GM23338 (cell line): ENCODE measurements around the gene ARHGAP36. TPM values are rescaled to one million over a fixed set of nuclear protein-coding genes. Genes with fewer than 3 reads are reported as not detected.

Source experiments
- ATAC-seq: fragments of 200-7000 bp; cut with Tn5 transposase; 3 replicates; pipeline ENCODE4 v1.9.1; 2020
- DNase-seq: peaks from one replicate; pipeline ENCODE4 v3.0.0-alpha.2; 2015; ENCODE audit warnings: low spot score
- H2AFZ ChIP-seq: fragments of 200-600 bp; sonication (generic); 2 replicates; pipeline ENCODE4 v1.8.0; 2016; ENCODE audit warnings: antibody characterized with exemption, mild to moderate bottlenecking, moderate library complexity
- H3F3A ChIP-seq: fragments of 200-600 bp; sonication (generic); replicated peaks from 2 replicates; pipeline ENCODE4 v1.8.0; 2017; ENCODE audit warnings: antibody characterized with exemption, mixed run types, low read depth
- H3K27ac ChIP-seq: fragments of 200-600 bp; sonication (generic); 2 replicates; pipeline ENCODE4 v1.6.1; 2016; ENCODE audit warnings: low read depth
- H3K27me3 ChIP-seq: fragments of 200-600 bp; sonication (generic); 2 replicates; pipeline ENCODE4 v1.8.0; 2016; ENCODE audit warnings: mild to moderate bottlenecking, mixed run types, moderate library complexity; ENCODE audit not compliant: insufficient read depth
- H3K36me3 ChIP-seq: fragments of 200-600 bp; sonication (generic); 2 replicates; pipeline ENCODE4 v1.8.0; 2016; ENCODE audit warnings: mild to moderate bottlenecking; ENCODE audit not compliant: insufficient read depth
- H3K4me1 ChIP-seq: fragments of 200-600 bp; sonication (generic); 2 replicates; pipeline ENCODE4 v1.8.0; 2016; ENCODE audit warnings: mild to moderate bottlenecking, moderate library complexity; ENCODE audit not compliant: insufficient read depth
- H3K4me2 ChIP-seq: fragments of 200-600 bp; sonication (generic); 2 replicates; pipeline ENCODE4 v1.7.1; 2017; ENCODE audit warnings: mixed run types
- H3K4me3 ChIP-seq: fragments of 200-600 bp; sonication (generic); 2 replicates; pipeline ENCODE4 v1.6.1; 2016; ENCODE audit warnings: mixed run types
- H3K79me2 ChIP-seq: fragments of 200-600 bp; sonication (generic); replicated peaks from 2 replicates; pipeline ENCODE4 v1.8.0; 2017; ENCODE audit warnings: mild to moderate bottlenecking; ENCODE audit not compliant: insufficient read depth
- H3K9me2 ChIP-seq: fragments of 200-600 bp; sonication (generic); 2 replicates; pipeline ENCODE4 v1.8.0; 2017; ENCODE audit not compliant: insufficient read depth
- H4K20me1 ChIP-seq: fragments of 200-600 bp; sonication (generic); replicated peaks from 2 replicates; pipeline ENCODE4 v1.8.0; 2017; ENCODE audit warnings: mild to moderate bottlenecking; ENCODE audit not compliant: insufficient read depth
- H3K27ac Mint-ChIP-seq: 2 replicates; pipeline ENCODE4 v1.8.0; 2020; ENCODE audit warnings: inconsistent platforms, mild to moderate bottlenecking, moderate library complexity, mixed read lengths
- H3K27me3 Mint-ChIP-seq: 3 replicates; pipeline ENCODE4 v1.8.0; 2022; ENCODE audit warnings: low read depth, mild to moderate bottlenecking, moderate library complexity, mixed read lengths, inconsistent platforms; ENCODE audit not compliant: insufficient read depth, poor library complexity
- H3K36me3 Mint-ChIP-seq: 3 replicates; pipeline ENCODE4 v1.8.0; 2021; ENCODE audit warnings: low read depth, mild to moderate bottlenecking, inconsistent platforms, moderate library complexity, mixed read lengths
- H3K4me1 Mint-ChIP-seq: 3 replicates; pipeline ENCODE4 v1.8.0; 2020; ENCODE audit warnings: mild to moderate bottlenecking, inconsistent platforms, mixed read lengths
- H3K4me3 Mint-ChIP-seq: 3 replicates; pipeline ENCODE4 v1.8.0; 2021; ENCODE audit warnings: moderate library complexity, mild to moderate bottlenecking, inconsistent platforms, mixed read lengths
- H3K9me3 Mint-ChIP-seq: 3 replicates; pipeline ENCODE4 v1.8.0; 2020; ENCODE audit warnings: moderate library complexity, mild to moderate bottlenecking, inconsistent platforms, mixed read lengths
- CREB1 ChIP-seq: fragments of 250-450 bp; sonication (Bioruptor Pico); IDR thresholded peaks from 2 replicates; pipeline ENCODE4 v1.5.0; 2020; ENCODE audit warnings: low read depth, mild to moderate bottlenecking, moderate library complexity
- EZH2 ChIP-seq: fragments of 200-600 bp; sonication (generic); IDR thresholded peaks from one replicate; pipeline ENCODE4 v1.8.0; 2017; ENCODE audit warnings: antibody characterized with exemption, mild to moderate bottlenecking, low read depth; ENCODE audit not compliant: unreplicated experiment
- EZH2phosphoT487 ChIP-seq: fragments of 200-600 bp; sonication (generic); IDR thresholded peaks from one replicate; pipeline ENCODE4 v1.8.1; 2018; ENCODE audit warnings: antibody characterized with exemption; ENCODE audit not compliant: unreplicated experiment
- NANOG ChIP-seq: IDR thresholded peaks from 2 replicates; pipeline ENCODE4 v1.6.1; 2016; ENCODE audit warnings: antibody characterized with exemption, borderline replicate concordance
- POLR2AphosphoS5 ChIP-seq: IDR thresholded peaks from 2 replicates; pipeline ENCODE4 v1.6.1; 2016; ENCODE audit warnings: antibody characterized with exemption, low read depth
- REST ChIP-seq: IDR thresholded peaks from one replicate; pipeline ENCODE4 v1.6.1; 2018; ENCODE audit warnings: antibody characterized with exemption; ENCODE audit not compliant: unreplicated experiment
- STAT1 ChIP-seq: IDR thresholded peaks from one replicate; pipeline ENCODE4 v1.6.1; 2016; ENCODE audit warnings: antibody characterized with exemption; ENCODE audit not compliant: unreplicated experiment
- ZNF114 ChIP-seq: fragments of 250-450 bp; sonication (Bioruptor Pico); IDR thresholded peaks from 2 replicates; pipeline ENCODE4 v1.5.0; 2020; ENCODE audit warnings: mild to moderate bottlenecking, moderate library complexity
- ZNF331 ChIP-seq: fragments of 250-450 bp; sonication (Bioruptor Pico); IDR thresholded peaks from 2 replicates; pipeline ENCODE4 v1.5.0; 2020; ENCODE audit warnings: low read depth, mild to moderate bottlenecking, moderate library complexity
- polyA plus RNA-seq: library from polyadenylated mRNA; unstranded; fragments of >200 nt; fragmentation: Nextera tagmentation; extraction: Ambion mirVana; gene quantifications from 2 replicates; pipeline ENCODE4 v1.2.1, GENCODE V29; 2016
- total RNA-seq: library from RNA; depleted of rRNA; stranded (reverse); fragments of >200 nt; shearing (Covaris generic); gene quantifications from 2 replicates; pipeline ENCODE4 v1.2.3, GENCODE V29; 2014
- TF ChIP-seq, protein P1 (sequence below): fragments of 250-450 bp; sonication (Bioruptor Pico); IDR thresholded peaks from 2 replicates; pipeline ENCODE4 v1.5.0; 2020; ENCODE audit warnings: mild to moderate bottlenecking, moderate library complexity
- TF ChIP-seq, protein P2 (sequence below), 2 experiments: fragments of 200-600 bp in 1 of 2; sonication (generic) in 1 of 2; conservative IDR thresholded peaks; 2 replicates each; pipeline versions ENCODE4 v1.5.1 to v1.6.1; 2016 to 2017; ENCODE audit warnings: antibody characterized with exemption in 2 of 2, low read depth in 2 of 2, mild to moderate bottlenecking in 2 of 2, moderate library complexity in 1 of 2

Gene ARHGAP36
- total and polyA plus RNA-seq, 2 experiments from 2014 or later, result 0.21 TPM; not detected in 1

- Mint-ChIP-seq H3K4me3 (no peak overlapping the region), H3K4me1 (peaks cover 18% of the 10 kb centered on the region), H3K9me3 (no peaks in the 10 kb centered on the region), H3K27ac (peak overlapping the region; percentile 57; the same call in 1 of the 2 replicates), H3K27me3 (peaks cover 1% of the 10 kb centered on the region), H3K36me3 (no peaks in the 10 kb centered on the region)
- Histone ChIP-seq H4K20me1 (no peaks in the 10 kb centered on the region), H3K27ac (no peak overlapping the region), H3K9me2 (no peaks in the 10 kb centered on the region), H3K4me3 (no peak overlapping the region), H3K79me2 (no peaks in the 10 kb centered on the region), H3K4me1 (peaks cover 10% of the 10 kb centered on the region; the same call in 1 of the 2 replicates), H2AFZ (no peak overlapping the region), H3K27me3 (no peaks in the 10 kb centered on the region), H3K4me2 (0 out of 2 replicates have a peak overlapping the region, but pooled peaks have one; percentile 62), H3K36me3 (no peaks in the 10 kb centered on the region), H3F3A (no peaks in the 10 kb centered on the region)
- ATAC-seq (no peak), DNase-seq (no peak)
- TF ChIP-seq EZH2 (no peak), POLR2AphosphoS5 (no peak), CREB1 (CRISPR knock-in tag) (no peak), STAT1 (no peak), ZNF114 (CRISPR knock-in tag) (no peak)
Observed at GRCh38 chrX:131046596-131046995, 11.6 kb upstream of the ARHGAP36 start.

GRCh38 chrX:131047180-131047579 is 11.0 kb upstream of the ARHGAP36 start:
- Mint-ChIP-seq H3K27me3 (peaks cover 1% of the 10 kb centered on the region), H3K27ac (no peak overlapping the region), H3K36me3 (no peaks in the 10 kb centered on the region), H3K4me3 (no peak overlapping the region), H3K4me1 (peaks cover 18% of the 10 kb centered on the region), H3K9me3 (no peaks in the 10 kb centered on the region)
- ATAC-seq (no peak), DNase-seq (no peak)
- no peaks in the 10 kb centered on the region for H3K79me2 ChIP-seq
- H4K20me1 ChIP-seq, result no peaks in the 10 kb centered on the region
- H3K36me3 ChIP-seq, result no peaks in the 10 kb centered on the region
- H3K27ac ChIP-seq, result no peak overlapping the region
- peaks cover 10% of the 10 kb centered on the region; the same call in 1 of the 2 replicates for H3K4me1 ChIP-seq
- H3K4me3 ChIP-seq, result no peak overlapping the region
- no peaks in the 10 kb centered on the region for H3F3A ChIP-seq
- H3K9me2 ChIP-seq, result no peaks in the 10 kb centered on the region
- no peaks in the 10 kb centered on the region for H3K27me3 ChIP-seq
- no peak overlapping the region for H2AFZ ChIP-seq
- no peak overlapping the region for H3K4me2 ChIP-seq
- no peak for TF ChIP-seq EZH2phosphoT487
- TF ChIP-seq, protein P1, sequence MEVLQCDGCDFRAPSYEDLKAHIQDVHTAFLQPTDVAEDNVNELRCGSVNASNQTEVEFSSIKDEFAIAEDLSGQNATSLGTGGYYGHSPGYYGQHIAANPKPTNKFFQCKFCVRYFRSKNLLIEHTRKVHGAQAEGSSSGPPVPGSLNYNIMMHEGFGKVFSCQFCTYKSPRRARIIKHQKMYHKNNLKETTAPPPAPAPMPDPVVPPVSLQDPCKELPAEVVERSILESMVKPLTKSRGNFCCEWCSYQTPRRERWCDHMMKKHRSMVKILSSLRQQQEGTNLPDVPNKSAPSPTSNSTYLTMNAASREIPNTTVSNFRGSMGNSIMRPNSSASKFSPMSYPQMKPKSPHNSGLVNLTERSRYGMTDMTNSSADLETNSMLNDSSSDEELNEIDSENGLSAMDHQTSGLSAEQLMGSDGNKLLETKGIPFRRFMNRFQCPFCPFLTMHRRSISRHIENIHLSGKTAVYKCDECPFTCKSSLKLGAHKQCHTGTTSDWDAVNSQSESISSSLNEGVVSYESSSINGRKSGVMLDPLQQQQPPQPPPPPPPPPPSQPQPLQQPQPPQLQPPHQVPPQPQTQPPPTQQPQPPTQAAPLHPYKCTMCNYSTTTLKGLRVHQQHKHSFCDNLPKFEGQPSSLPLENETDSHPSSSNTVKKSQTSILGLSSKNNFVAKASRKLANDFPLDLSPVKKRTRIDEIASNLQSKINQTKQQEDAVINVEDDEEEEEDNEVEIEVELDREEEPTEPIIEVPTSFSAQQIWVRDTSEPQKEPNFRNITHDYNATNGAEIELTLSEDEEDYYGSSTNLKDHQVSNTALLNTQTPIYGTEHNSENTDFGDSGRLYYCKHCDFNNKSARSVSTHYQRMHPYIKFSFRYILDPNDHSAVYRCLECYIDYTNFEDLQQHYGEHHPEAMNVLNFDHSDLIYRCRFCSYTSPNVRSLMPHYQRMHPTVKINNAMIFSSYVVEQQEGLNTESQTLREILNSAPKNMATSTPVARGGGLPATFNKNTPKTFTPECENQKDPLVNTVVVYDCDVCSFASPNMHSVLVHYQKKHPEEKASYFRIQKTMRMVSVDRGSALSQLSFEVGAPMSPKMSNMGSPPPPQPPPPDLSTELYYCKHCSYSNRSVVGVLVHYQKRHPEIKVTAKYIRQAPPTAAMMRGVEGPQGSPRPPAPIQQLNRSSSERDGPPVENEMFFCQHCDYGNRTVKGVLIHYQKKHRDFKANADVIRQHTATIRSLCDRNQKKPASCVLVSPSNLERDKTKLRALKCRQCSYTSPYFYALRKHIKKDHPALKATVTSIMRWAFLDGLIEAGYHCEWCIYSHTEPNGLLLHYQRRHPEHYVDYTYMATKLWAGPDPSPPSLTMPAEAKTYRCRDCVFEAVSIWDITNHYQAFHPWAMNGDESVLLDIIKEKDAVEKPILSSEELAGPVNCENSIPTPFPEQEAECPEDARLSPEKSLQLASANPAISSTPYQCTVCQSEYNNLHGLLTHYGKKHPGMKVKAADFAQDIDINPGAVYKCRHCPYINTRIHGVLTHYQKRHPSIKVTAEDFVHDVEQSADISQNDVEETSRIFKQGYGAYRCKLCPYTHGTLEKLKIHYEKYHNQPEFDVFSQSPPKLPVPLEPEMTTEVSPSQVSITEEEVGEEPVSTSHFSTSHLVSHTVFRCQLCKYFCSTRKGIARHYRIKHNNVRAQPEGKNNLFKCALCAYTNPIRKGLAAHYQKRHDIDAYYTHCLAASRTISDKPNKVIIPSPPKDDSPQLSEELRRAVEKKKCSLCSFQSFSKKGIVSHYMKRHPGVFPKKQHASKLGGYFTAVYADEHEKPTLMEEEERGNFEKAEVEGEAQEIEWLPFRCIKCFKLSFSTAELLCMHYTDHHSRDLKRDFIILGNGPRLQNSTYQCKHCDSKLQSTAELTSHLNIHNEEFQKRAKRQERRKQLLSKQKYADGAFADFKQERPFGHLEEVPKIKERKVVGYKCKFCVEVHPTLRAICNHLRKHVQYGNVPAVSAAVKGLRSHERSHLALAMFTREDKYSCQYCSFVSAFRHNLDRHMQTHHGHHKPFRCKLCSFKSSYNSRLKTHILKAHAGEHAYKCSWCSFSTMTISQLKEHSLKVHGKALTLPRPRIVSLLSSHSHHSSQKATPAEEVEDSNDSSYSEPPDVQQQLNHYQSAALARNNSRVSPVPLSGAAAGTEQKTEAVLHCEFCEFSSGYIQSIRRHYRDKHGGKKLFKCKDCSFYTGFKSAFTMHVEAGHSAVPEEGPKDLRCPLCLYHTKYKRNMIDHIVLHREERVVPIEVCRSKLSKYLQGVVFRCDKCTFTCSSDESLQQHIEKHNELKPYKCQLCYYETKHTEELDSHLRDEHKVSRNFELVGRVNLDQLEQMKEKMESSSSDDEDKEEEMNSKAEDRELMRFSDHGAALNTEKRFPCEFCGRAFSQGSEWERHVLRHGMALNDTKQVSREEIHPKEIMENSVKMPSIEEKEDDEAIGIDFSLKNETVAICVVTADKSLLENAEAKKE (CRISPR knock-in tag), result no peak
- TF ChIP-seq REST, result no peak
- TF ChIP-seq ZNF331, result no peak
- no peak for TF ChIP-seq POLR2AphosphoS5
- TF ChIP-seq, protein P2, sequence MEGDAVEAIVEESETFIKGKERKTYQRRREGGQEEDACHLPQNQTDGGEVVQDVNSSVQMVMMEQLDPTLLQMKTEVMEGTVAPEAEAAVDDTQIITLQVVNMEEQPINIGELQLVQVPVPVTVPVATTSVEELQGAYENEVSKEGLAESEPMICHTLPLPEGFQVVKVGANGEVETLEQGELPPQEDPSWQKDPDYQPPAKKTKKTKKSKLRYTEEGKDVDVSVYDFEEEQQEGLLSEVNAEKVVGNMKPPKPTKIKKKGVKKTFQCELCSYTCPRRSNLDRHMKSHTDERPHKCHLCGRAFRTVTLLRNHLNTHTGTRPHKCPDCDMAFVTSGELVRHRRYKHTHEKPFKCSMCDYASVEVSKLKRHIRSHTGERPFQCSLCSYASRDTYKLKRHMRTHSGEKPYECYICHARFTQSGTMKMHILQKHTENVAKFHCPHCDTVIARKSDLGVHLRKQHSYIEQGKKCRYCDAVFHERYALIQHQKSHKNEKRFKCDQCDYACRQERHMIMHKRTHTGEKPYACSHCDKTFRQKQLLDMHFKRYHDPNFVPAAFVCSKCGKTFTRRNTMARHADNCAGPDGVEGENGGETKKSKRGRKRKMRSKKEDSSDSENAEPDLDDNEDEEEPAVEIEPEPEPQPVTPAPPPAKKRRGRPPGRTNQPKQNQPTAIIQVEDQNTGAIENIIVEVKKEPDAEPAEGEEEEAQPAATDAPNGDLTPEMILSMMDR (conservative IDR thresholded peaks at IDR 0.05; ENCODE audit: low read depth in 2 of 2), result no peak
- no peak for TF ChIP-seq EZH2
- TF ChIP-seq ZNF114 (CRISPR knock-in tag), result no peak
- no peak for TF ChIP-seq NANOG
